Trophoblast cell (in vitro differentiated cells and primary cell): Measurements from ENCODE around the gene FAM219A.
A peak's percentile ranks its signal among the peaks of the same experiment; 100 is the strongest.
"Not testable (repeated sequence)": the region's sequence is repeated elsewhere in the genome, so short reads cannot be mapped to it uniquely, and the experiment has no call there.

Source experiments
- DNase-seq, 2 donors: peaks; one replicate each; pipeline ENCODE4 v3.0.0-alpha.2; 2016
- H2AFZ ChIP-seq: 2 replicates; pipeline ENCODE4 v1.6.1; 2013; ENCODE audit warnings: low read length, moderate library complexity, mild to moderate bottlenecking; ENCODE audit not compliant: insufficient read depth, poor library complexity
- H2AK5ac ChIP-seq: 2 replicates; pipeline ENCODE4 v1.6.1; 2013; ENCODE audit warnings: mild to moderate bottlenecking, low read length
- H2BK120ac ChIP-seq: 2 replicates; pipeline ENCODE4 v1.6.1; 2013; ENCODE audit warnings: low read length, mild to moderate bottlenecking, moderate library complexity; ENCODE audit not compliant: insufficient read depth, poor library complexity
- H2BK12ac ChIP-seq: 2 replicates; pipeline ENCODE4 v1.6.1; 2013; ENCODE audit warnings: mild to moderate bottlenecking, low read length, moderate library complexity
- H2BK5ac ChIP-seq: 2 replicates; pipeline ENCODE4 v1.6.1; 2013; ENCODE audit warnings: low read length, low read depth, moderate library complexity, mild to moderate bottlenecking; ENCODE audit not compliant: poor library complexity
- H3K14ac ChIP-seq: 2 replicates; pipeline ENCODE4 v1.6.1; 2013; ENCODE audit warnings: mild to moderate bottlenecking, low read length
- H3K18ac ChIP-seq: 2 replicates; pipeline ENCODE4 v1.6.1; 2013; ENCODE audit warnings: mild to moderate bottlenecking, low read length
- H3K23ac ChIP-seq: 2 replicates; pipeline ENCODE4 v1.6.1; 2013; ENCODE audit warnings: low read length
- H3K27ac ChIP-seq: 2 replicates; pipeline ENCODE4 v1.5.1; 2013; ENCODE audit warnings: low read depth, mild to moderate bottlenecking, inconsistent platforms, low read length, moderate library complexity
- H3K27me3 ChIP-seq: 2 replicates; pipeline ENCODE4 v1.6.1; 2013; ENCODE audit warnings: inconsistent platforms, mild to moderate bottlenecking, low read length, moderate library complexity; ENCODE audit not compliant: insufficient read depth
- H3K36me3 ChIP-seq, 2 experiments: 1 replicate in 1 of 2; 2 replicates in 1 of 2; pipeline ENCODE4 v1.6.1; 2013; ENCODE audit warnings: low read length in 2 of 2, mild to moderate bottlenecking in 2 of 2, moderate library complexity in 1 of 2; ENCODE audit not compliant: insufficient read depth in 2 of 2, control insufficient read depth in 1 of 2
- H3K4ac ChIP-seq: 2 replicates; pipeline ENCODE4 v1.6.1; 2013; ENCODE audit warnings: low read depth, mild to moderate bottlenecking, low read length, moderate library complexity
- H3K4me1 ChIP-seq, 2 experiments: 1 replicate in 1 of 2; 2 replicates in 1 of 2; pipeline ENCODE4 v1.6.1; 2013; ENCODE audit warnings: low read length in 2 of 2, mild to moderate bottlenecking in 2 of 2, moderate library complexity in 1 of 2; ENCODE audit not compliant: insufficient read depth in 2 of 2, control insufficient read depth in 1 of 2
- H3K4me2 ChIP-seq: 2 replicates; pipeline ENCODE4 v1.6.1; 2013; ENCODE audit warnings: inconsistent platforms, mild to moderate bottlenecking, low read length, moderate library complexity
- H3K4me3 ChIP-seq: 2 replicates; pipeline ENCODE4 v1.5.1; 2013; ENCODE audit warnings: mild to moderate bottlenecking, low read depth, low read length, inconsistent platforms
- H3K79me1 ChIP-seq: one replicate; pipeline ENCODE4 v1.6.1; 2013; ENCODE audit warnings: low read length
- H3K79me2 ChIP-seq: 2 replicates; pipeline ENCODE4 v1.6.1; 2013; ENCODE audit warnings: low read length, mild to moderate bottlenecking; ENCODE audit not compliant: control insufficient read depth, insufficient read depth, poor library complexity
- H3K9ac ChIP-seq: 2 replicates; pipeline ENCODE4 v1.6.1; 2013; ENCODE audit warnings: mild to moderate bottlenecking, low read length
- H3K9me3 ChIP-seq: 2 replicates; pipeline ENCODE4 v1.6.1; 2013; ENCODE audit warnings: low read depth, mild to moderate bottlenecking, control low read depth, inconsistent platforms, low read length; ENCODE audit not compliant: insufficient read depth
- H4K12ac ChIP-seq: 2 replicates; pipeline ENCODE4 v1.6.1; 2013; ENCODE audit warnings: low read depth, mild to moderate bottlenecking, low read length, moderate library complexity
- H4K8ac ChIP-seq: 2 replicates; pipeline ENCODE4 v1.6.1; 2013; ENCODE audit warnings: low read depth, mild to moderate bottlenecking, low read length, moderate library complexity
- H4K91ac ChIP-seq: one replicate; pipeline ENCODE4 v1.6.1; 2013; ENCODE audit warnings: low read depth, mild to moderate bottlenecking, low read length, moderate library complexity
- WGBS: extraction: QIAGEN DNeasy Blood & Tissue Kit; methylation state at CpG from one replicate; pipeline ENCODE4 v1.1.7; 2013; ENCODE audit warnings: missing lambda C conversion rate; ENCODE audit not compliant: insufficient read length, insufficient coverage; ENCODE audit errors: extremely low coverage; 5-methylcytosine and 5-hydroxymethylcytosine counted together

Gene FAM219A

DNA sequence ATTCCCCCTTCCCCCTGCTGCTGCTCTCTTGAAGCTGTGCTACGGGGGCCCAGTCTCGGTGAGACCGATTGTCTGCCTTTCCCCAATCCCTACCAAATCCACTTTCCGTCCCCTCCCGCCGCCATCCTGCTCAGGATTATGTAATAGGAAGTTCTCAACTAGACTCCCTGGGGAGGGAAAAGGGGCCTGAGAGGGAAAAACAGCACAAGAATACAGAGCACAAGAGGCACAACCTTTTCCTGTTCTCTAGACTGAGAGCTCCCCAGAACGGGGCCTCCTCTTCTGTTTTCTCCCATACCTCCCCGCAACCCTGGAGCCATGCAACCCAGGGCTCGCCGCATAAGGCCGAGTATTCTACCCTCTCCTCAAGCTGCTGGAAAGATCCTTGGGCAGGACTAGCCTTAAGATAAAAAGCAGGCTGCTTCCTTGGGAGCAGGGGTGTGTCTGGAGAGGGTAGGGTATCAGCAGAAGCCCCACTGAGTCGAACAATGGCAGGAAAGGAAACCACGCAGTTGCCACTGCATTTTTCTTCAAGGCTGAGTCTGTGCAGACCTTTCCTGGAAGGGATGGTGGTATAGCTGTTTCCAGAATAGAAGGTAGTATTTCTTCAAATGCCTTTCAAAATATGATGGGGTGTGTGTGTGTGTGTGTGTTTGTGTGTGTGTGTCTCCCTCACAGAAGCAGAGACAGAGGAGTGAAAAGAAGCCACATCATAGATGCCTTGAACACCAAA, 94.6 kb downstream of the FAM219A start:
- no peak overlapping the region for H2AFZ ChIP-seq
- H3K4ac ChIP-seq = no peak overlapping the region
- H3K27ac ChIP-seq = peak overlapping the region; percentile 78
- H3K23ac ChIP-seq = no peak overlapping the region
- H3K4me3 ChIP-seq = no peak overlapping the region
- peak overlapping the region; percentile 42 for H2BK12ac ChIP-seq
- peaks cover 4 to 6% of the 10 kb centered on the region in 2 experiments for H3K36me3 ChIP-seq
- DNase-seq = no peak
- H3K79me2 ChIP-seq = no peaks in the 10 kb centered on the region
- no peak overlapping the region for H4K8ac ChIP-seq
- H2BK120ac ChIP-seq = peak overlapping the region; percentile 64
- peaks cover 15% of the 10 kb centered on the region for H3K79me1 ChIP-seq
- no peaks in the 10 kb centered on the region for H3K27me3 ChIP-seq
- H4K91ac ChIP-seq = peak overlapping the region; percentile 70
- peak overlapping the region; percentile 41 for H3K14ac ChIP-seq
- H4K12ac ChIP-seq = no peak overlapping the region
- no peak overlapping the region for H3K18ac ChIP-seq
- peaks cover 20 to 21% of the 10 kb centered on the region in 2 experiments for H3K4me1 ChIP-seq
- H3K9me3 ChIP-seq = peaks cover 7% of the 10 kb centered on the region
- peak overlapping the region; percentile 62 for H2BK5ac ChIP-seq
- H2AK5ac ChIP-seq = peak overlapping the region; percentile 68
- no peak overlapping the region for H3K4me2 ChIP-seq
- no CpG with 5 or more reads among the region's 13 CpGs for WGBS
- no peak overlapping the region for H3K9ac ChIP-seq

- no CpG with 5 or more reads among the region's 4 CpGs for WGBS
- Histone ChIP-seq H2BK120ac (peak overlapping the region; percentile 20), H3K18ac (no peak overlapping the region), H2BK12ac (peak overlapping the region; percentile 46), H3K4me1 (peaks cover 20 to 21% of the 10 kb centered on the region in 2 experiments), H3K4ac (no peak overlapping the region), H3K36me3 (peaks cover 3% of the 10 kb centered on the region in 2 experiments), H3K9ac (no peak overlapping the region), H3K27ac (no peak overlapping the region), H3K14ac (peak overlapping the region; percentile 1), H3K27me3 (no peaks in the 10 kb centered on the region), H3K4me2 (no peak overlapping the region), H2AFZ (no peak overlapping the region), H3K79me2 (no peaks in the 10 kb centered on the region), H4K8ac (no peak overlapping the region), H2BK5ac (no peak overlapping the region), H3K9me3 (peaks cover 3% of the 10 kb centered on the region), H3K23ac (no peak overlapping the region), H4K12ac (no peak overlapping the region), H3K79me1 (peaks cover 15% of the 10 kb centered on the region), H3K4me3 (no peak overlapping the region), H2AK5ac (peak overlapping the region; percentile 30), H4K91ac (peak overlapping the region; percentile 61)
- DNase-seq = no peak
Measured at GRCh38 chr9:34362614-34363214, 95.7 kb downstream of the FAM219A start.

- not testable (repeated sequence) for H3K4me3 ChIP-seq, H3K27ac ChIP-seq, H3K4me1 ChIP-seq, H3K4me2 ChIP-seq, DNase-seq, H2AFZ ChIP-seq, H3K79me2 ChIP-seq, H4K91ac ChIP-seq, H2AK5ac ChIP-seq, H2BK120ac ChIP-seq, H3K9ac ChIP-seq, H2BK12ac ChIP-seq, H3K14ac ChIP-seq, H4K12ac ChIP-seq, H3K36me3 ChIP-seq, H3K27me3 ChIP-seq, H3K18ac ChIP-seq, H2BK5ac ChIP-seq, H3K4ac ChIP-seq, H3K9me3 ChIP-seq, H3K79me1 ChIP-seq, H4K8ac ChIP-seq, H3K23ac ChIP-seq
- no CpG with 5 or more reads among the region's 1 CpG for WGBS
Measured at GRCh38 chr9:34352957-34353356, 105.4 kb downstream of the FAM219A start.

DNA sequence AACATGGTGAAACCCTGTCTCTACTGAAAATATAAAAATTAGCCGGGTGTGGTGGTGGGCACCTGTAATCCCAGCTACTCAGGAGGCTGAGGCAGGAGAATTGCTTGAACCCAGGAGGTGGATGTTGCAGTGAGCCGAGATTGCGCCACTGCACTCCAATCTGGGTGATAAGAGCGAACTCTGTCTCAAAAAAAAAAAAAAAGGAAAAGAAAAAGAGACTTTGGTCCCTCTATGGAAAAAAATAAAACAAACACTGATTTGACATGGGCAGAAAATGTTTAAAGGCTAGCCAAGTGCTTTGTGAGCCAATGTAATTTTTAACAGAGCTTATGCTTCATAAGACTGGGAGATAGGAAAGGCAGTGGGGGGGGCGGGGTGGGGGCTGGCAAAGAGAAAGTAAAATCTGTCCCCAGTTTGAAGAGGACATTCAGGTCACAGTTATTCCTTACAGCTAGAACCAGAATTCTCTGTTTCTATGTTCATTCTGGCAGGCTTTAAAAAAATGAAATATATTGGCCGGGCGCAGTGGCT, 106.2 kb downstream of the FAM219A start:
- not testable (repeated sequence) for H3K18ac ChIP-seq, H4K8ac ChIP-seq, H4K12ac ChIP-seq, H2BK12ac ChIP-seq, H3K79me1 ChIP-seq, H3K14ac ChIP-seq, H3K4ac ChIP-seq, H3K9me3 ChIP-seq, H2AFZ ChIP-seq, H3K36me3 ChIP-seq, H2BK5ac ChIP-seq, H3K4me1 ChIP-seq, H3K27me3 ChIP-seq, H2BK120ac ChIP-seq, H3K4me3 ChIP-seq, DNase-seq, H4K91ac ChIP-seq, H3K23ac ChIP-seq, H3K9ac ChIP-seq, H3K27ac ChIP-seq, H3K79me2 ChIP-seq, H2AK5ac ChIP-seq, H3K4me2 ChIP-seq
- no CpG with 5 or more reads among the region's 7 CpGs for WGBS
